SU-DHL-6 (cell line): ENCODE data around the gene MLIP.

Source experiments
- H2AFZ ChIP-seq: fragments of 200-600 bp; sonication (generic); 2 replicates; pipeline ENCODE4 v1.6.1; 2014; ENCODE audit warnings: low read depth, mild to moderate bottlenecking, moderate library complexity, mixed read lengths, antibody characterized with exemption, low read length; ENCODE audit not compliant: severe bottlenecking
- H3F3A ChIP-seq: fragments of 200-600 bp; shearing (Covaris generic); 2 replicates; pipeline ENCODE4 v1.6.0; 2016; ENCODE audit warnings: antibody characterized with exemption, mild to moderate bottlenecking; ENCODE audit not compliant: insufficient read depth
- H3K27ac ChIP-seq: fragments of 200-600 bp; sonication (generic); 2 replicates; pipeline ENCODE4 v1.5.1; 2016; ENCODE audit warnings: low read depth, mild to moderate bottlenecking, low read length, moderate library complexity, mixed read lengths
- H3K27me3 ChIP-seq: fragments of 200-600 bp; sonication (generic), shearing (Covaris generic); 2 replicates; pipeline ENCODE4 v1.6.0; 2014; ENCODE audit warnings: mild to moderate bottlenecking, low read length
- H3K36me3 ChIP-seq: fragments of 200-600 bp; sonication (generic); 2 replicates; pipeline ENCODE4 v1.6.1; 2014; ENCODE audit warnings: mild to moderate bottlenecking, low read length, mixed read lengths
- H3K4me2 ChIP-seq: fragments of 300-600, 200-600 bp; shearing (Covaris generic), sonication (generic); 2 replicates; pipeline ENCODE4 v1.6.0; 2014; ENCODE audit warnings: low read length, low read depth, mild to moderate bottlenecking; ENCODE audit not compliant: poor library complexity, severe bottlenecking
- H3K4me3 ChIP-seq: fragments of 200-600 bp; sonication (generic); 2 replicates; pipeline ENCODE4 v1.5.1; 2014; ENCODE audit warnings: antibody characterized with exemption, low read length, mild to moderate bottlenecking, mixed read lengths; ENCODE audit not compliant: insufficient read depth, poor library complexity, severe bottlenecking
- H3K79me2 ChIP-seq: fragments of 200-600 bp; sonication (generic); 2 replicates; pipeline ENCODE4 v1.6.1; 2014; ENCODE audit warnings: mild to moderate bottlenecking, low read length, moderate library complexity; ENCODE audit not compliant: insufficient read depth
- H3K9ac ChIP-seq: fragments of 200-600 bp; sonication (generic); 2 replicates; pipeline ENCODE4 v1.7.0; 2014; ENCODE audit warnings: mild to moderate bottlenecking, low read length
- H3K9me2 ChIP-seq: fragments of 200-600 bp; sonication (generic); replicated peaks from 2 replicates; pipeline ENCODE4 v1.6.1; 2014; ENCODE audit warnings: low read length; ENCODE audit not compliant: insufficient read depth
- H3K9me3 ChIP-seq: fragments of 200-600 bp; sonication (generic); 2 replicates; pipeline ENCODE4 v1.6.1; 2014; ENCODE audit warnings: low read length, mixed read lengths; ENCODE audit not compliant: insufficient read depth
- H4K20me1 ChIP-seq: fragments of 200-600 bp; sonication (generic); 2 replicates; pipeline ENCODE4 v1.6.1; 2014; ENCODE audit warnings: low read depth, mild to moderate bottlenecking, antibody characterized with exemption, low read length, moderate library complexity, mixed read lengths
- EZH2phosphoT487 ChIP-seq: fragments of 200-600 bp; sonication (generic), shearing (Covaris generic); conservative IDR thresholded peaks from 2 replicates; pipeline ENCODE4 v1.6.1; 2018; ENCODE audit warnings: mild to moderate bottlenecking, antibody characterized with exemption, low read length, moderate library complexity, mixed read lengths
- TF ChIP-seq, protein P1 (sequence below): fragments of 200-600 bp; sonication (generic); IDR thresholded peaks from one replicate; pipeline ENCODE4 v1.5.1; 2017; ENCODE audit warnings: antibody characterized with exemption, mild to moderate bottlenecking, low read length, moderate library complexity; ENCODE audit not compliant: insufficient read depth, poor library complexity, severe bottlenecking

MLIP gene

GRCh38 chr6:54134935-54135334 lies 23.7 kb downstream of the MLIP start:
- no peak overlapping the region for H3K4me3 ChIP-seq
- H3K27me3 ChIP-seq, result no peaks in the 10 kb centered on the region
- TF ChIP-seq, protein P1, sequence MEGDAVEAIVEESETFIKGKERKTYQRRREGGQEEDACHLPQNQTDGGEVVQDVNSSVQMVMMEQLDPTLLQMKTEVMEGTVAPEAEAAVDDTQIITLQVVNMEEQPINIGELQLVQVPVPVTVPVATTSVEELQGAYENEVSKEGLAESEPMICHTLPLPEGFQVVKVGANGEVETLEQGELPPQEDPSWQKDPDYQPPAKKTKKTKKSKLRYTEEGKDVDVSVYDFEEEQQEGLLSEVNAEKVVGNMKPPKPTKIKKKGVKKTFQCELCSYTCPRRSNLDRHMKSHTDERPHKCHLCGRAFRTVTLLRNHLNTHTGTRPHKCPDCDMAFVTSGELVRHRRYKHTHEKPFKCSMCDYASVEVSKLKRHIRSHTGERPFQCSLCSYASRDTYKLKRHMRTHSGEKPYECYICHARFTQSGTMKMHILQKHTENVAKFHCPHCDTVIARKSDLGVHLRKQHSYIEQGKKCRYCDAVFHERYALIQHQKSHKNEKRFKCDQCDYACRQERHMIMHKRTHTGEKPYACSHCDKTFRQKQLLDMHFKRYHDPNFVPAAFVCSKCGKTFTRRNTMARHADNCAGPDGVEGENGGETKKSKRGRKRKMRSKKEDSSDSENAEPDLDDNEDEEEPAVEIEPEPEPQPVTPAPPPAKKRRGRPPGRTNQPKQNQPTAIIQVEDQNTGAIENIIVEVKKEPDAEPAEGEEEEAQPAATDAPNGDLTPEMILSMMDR, result no peak
- TF ChIP-seq EZH2phosphoT487, result no peak
- H3F3A ChIP-seq, result no peaks in the 10 kb centered on the region
- H4K20me1 ChIP-seq, result no peaks in the 10 kb centered on the region
- no peak overlapping the region for H3K4me2 ChIP-seq
- no peaks in the 10 kb centered on the region for H3K9me3 ChIP-seq
- no peak overlapping the region for H3K9ac ChIP-seq
- no peaks in the 10 kb centered on the region for H3K79me2 ChIP-seq
- H3K36me3 ChIP-seq, result no peaks in the 10 kb centered on the region
- H3K27ac ChIP-seq, result no peak overlapping the region
- no peaks in the 10 kb centered on the region for H3K9me2 ChIP-seq
- H2AFZ ChIP-seq, result no peak overlapping the region

DNA sequence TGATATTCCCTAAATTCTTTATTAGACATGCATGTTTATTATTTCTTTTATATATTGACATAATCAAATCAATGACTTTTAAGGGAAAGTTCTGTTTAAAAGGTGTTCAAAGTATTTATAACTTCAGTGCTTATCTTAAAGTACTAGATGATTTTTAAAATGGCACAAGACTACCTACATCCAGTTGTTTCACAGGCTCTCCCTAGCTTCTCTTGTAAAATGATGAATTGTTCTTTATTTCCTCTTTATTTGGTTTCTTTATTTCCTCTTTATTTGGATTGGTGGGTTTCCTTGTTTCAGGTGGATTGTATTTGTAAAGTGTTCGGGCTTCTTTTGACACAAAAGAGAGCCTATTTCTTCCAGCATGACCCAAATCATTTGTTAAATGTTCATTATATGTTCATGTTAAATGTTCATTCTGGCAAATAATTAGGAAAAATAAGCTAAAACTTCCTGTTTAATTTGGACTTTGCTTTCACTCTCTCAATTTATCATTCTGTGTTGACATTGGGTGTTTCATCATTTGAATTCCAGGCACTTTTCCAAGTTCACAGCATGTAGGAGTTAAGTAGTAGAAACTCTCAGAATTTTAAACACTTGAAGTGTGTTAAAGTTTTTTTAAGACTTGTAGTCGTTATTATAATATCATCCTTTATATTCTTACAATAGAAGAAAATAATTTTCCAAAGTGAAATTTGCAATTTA lies 24.6 kb downstream of the MLIP start:
- Histone ChIP-seq H3K9ac (no peak overlapping the region), H3K27ac (no peak overlapping the region), H3K4me2 (no peak overlapping the region), H3F3A (no peaks in the 10 kb centered on the region), H4K20me1 (no peaks in the 10 kb centered on the region), H3K27me3 (no peaks in the 10 kb centered on the region), H2AFZ (no peak overlapping the region), H3K9me2 (no peaks in the 10 kb centered on the region), H3K4me3 (no peak overlapping the region), H3K79me2 (no peaks in the 10 kb centered on the region), H3K9me3 (no peaks in the 10 kb centered on the region), H3K36me3 (no peaks in the 10 kb centered on the region)
- TF ChIP-seq, protein P1, result no peak
- no peak for TF ChIP-seq EZH2phosphoT487

DNA sequence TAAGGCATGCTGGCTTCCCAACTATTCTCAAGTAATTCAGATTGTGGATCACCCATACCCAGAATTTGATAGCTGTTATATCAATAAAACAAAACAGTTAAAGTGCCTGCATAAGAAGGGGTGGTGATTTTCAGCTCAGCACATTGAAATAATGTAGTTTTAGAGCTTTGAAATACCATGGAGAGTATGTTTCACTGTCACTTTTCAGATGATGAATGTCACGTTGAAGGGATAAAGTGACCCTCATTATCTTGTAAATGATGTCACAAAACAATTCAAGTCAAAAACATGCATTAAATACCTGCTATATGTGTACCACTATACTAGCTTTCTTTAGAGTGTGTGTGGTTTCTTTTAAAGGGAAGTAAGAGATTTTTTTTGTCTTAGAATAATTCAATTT lies 27.6 kb downstream of the MLIP start:
- Histone ChIP-seq H3K36me3 (no peaks in the 10 kb centered on the region), H3K27ac (no peak overlapping the region), H3F3A (no peaks in the 10 kb centered on the region), H3K27me3 (no peaks in the 10 kb centered on the region), H3K9ac (no peak overlapping the region), H3K9me3 (no peaks in the 10 kb centered on the region), H3K9me2 (no peaks in the 10 kb centered on the region), H4K20me1 (no peaks in the 10 kb centered on the region), H3K4me3 (no peak overlapping the region), H3K79me2 (no peaks in the 10 kb centered on the region), H3K4me2 (no peak overlapping the region), H2AFZ (no peak overlapping the region)
- TF ChIP-seq, protein P1, result no peak
- no peak for TF ChIP-seq EZH2phosphoT487
